Stimulated activated CD4-positive, alpha-beta T cell treated with anti-CD3 and anti-CD28 coated beads, Interleukin-12 subunit alpha, Interleukin-12 subunit beta, amount 100 ng/mL, for 48 hours (primary cell): Measurements from ENCODE around the gene SRM.
"Not testable (repeated sequence)": the region's sequence is repeated elsewhere in the genome, so short reads cannot be mapped to it uniquely, and the experiment has no call there.

Source experiments
- DNase-seq, 3 donors: peaks; one replicate each; pipeline ENCODE4 v3.0.0-alpha.2; 2020; ENCODE audit warnings: low read depth in 2 of 3, low spot score in 1 of 3

SRM gene

DNA sequence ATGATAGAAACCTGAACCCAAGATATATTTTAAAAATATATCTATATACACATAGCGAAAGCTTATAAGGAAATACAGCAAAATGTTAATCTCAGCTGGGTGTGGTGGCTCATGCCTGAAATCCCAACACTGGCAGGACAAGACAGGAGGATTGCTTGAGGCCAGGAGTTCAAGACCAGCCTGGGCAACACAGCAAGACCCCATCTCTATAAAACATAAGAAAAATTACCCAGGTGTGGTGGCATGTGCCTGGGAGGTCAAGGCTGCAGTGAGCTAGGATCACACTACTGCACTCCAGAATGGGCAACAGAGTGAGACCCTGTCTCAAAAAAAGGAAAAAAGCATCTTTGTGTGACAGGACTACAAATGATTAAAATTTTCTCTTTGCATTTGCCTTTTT, 6.0 kb upstream of the SRM start:
- DNase-seq = no peak

DNA sequence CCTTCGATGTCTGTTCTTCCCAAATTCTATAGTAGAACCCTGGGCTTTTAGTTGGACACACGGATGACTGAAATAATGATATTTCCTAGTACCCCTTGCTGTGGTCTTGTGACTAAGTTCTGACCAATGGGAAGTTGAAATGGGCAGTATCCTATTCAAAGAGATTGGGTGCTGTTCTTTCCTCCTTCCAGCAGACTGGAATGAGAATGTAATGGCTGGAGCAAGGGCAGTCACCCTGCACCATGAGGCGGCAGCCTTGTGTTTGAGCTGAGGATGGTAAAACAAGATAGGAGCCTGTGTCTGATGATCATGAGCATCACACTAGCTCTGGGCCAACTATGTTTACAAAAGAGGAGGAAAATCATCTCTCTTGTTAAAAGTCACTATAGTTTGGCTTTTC, 5.1 kb upstream of the SRM start:
- DNase-seq = no peak

DNA sequence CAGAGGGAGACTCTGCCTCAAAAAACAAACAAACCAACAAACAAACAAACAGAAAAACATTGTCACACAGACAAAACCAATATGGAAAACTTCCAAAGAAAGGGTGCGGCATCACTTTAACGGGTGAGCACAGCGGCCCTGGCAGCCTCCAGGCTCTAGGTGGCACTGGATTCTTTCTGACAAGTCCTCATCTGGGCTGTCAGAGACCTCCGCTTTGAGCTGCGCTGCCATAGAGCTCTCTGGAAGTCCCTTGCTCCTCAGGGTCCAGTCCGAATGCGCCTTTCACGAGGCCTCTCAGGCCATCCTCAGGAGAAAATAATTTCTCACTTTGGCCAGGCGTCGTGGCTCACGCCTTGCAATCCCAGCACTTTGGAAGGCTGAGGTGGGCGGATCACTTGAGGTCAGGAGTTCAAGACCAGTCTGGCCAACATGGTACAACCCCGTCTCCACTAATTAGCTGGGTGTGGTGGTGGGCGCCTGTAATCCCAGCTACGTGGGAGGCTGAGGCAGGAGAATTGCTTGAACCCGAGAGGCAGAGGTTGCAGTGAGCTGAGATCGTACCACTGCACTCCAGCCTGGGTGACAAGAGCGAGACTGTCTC, 4.2 kb upstream of the SRM start:
- not testable (repeated sequence) for DNase-seq

DNA sequence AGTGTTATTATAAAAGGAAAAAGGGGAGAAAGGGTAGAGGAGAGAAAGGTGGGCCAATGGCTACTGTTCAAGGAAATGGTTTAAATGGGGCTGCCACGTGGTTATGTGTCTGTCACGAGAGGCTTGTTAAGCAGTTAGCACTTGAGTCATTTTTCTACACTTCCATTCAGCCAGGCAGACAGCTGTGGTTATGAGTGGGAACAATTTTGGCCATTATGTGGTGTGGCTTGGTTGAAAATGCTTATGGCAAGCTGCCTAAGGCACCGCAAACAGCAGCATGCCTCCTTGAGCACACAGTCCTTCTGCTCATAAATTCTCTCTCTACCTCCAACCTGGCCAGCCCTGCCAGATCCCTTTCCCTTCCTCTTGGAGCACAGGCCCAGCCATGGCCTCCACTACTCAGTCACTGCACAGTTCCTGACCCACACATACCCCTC, 3.2 kb upstream of the SRM start:
- no peak for DNase-seq

DNA sequence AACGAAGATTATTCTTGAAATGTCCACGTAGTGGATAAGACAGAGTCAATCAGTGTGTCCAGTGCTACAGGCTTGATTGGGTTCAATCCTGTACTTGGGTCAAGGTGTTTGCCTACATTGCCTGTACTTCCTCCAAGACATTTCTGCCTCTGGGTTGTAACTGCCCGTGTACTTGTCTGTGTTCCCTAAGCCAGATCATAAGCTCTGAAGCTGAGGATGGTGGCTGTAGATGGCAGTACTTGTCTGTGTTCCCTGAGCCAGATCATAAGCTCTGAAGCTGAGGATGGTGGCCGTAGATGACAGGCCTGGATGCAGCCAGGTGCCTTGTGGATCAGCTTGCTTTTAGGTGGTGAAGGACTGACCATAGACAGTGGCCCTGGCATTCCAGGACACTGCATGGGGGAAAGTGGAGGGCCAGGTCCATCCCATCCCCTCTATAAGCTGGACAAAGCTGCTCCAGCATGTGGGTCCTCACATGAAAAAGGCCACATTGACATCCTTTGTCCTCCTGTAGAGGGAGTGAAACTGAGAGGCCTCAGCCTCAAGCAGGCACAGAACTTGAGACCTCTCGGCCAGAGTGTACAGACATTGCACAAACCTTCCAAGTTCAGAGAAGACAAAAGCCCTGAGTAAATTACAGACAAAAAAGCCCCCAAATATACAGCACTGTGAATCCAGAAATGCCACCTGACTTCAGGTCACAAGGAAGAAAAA, 2.0 kb upstream of the SRM start:
- DNase-seq = no peak

DNA sequence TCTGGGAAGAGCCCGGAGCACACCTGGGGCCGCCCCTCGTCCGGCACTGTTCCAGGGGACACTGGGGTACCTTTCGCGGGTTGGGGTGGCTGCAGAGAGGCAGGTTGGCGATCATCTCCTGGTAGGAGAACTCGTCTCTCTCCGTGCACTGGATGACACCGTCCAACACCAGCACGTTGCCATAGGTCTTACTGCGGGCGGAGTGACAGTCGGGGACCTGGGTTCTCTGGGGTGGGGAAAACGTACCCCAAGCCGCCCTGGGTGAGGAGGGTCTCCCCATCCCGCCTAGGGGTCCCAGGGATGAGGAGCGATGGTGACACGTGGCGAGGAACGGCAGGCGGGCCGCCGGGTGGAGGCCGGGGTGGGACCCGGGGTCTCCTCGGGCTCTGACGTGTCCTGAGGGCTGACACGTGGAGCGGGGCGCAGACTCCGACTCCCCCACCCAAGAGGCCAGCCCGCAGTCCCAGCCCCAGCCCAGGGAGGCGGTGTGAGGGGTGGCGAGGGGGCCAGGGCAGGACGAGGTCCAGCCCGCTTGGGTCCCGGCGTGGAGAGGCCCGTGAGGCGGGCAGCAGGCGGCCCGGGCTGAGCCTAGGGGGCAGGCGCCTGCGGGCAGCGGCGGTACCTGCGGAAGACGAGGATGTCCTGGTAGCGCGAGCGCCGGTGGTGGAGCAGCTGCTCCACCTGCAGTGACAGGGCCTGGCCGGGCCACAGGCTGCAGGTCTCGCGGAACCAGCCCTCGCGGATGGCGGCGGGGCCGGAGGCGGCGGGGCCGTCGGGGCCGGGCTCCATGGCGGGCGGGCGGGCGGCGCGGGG, 457 bp downstream of the SRM start:
- no peak for DNase-seq

DNA sequence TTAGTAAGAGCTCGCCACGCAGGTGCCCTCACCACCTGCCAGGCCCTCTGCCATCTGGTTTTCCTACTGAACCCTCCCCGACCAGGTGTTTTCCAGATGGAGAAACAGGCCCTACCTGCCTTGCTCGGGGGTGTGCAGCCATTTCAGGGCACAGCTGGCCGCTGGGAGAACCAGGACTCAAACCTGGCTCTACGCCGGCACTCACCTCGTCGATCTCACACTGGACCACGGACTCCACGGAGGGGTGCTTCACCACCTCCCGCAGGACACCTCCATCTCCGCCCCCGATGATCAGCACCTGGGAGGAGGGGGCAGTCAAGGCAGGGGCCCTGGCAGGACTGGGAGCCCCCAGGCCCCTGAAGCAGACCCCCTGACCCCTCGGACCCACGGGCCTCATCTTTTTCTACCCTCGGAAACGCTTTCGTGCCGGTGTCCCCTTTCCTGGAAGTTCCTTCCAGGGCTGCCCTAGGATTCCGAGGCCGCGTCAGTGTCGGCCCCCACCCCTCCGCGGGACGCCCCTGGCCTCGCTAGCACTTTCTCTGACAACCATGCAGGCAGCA, 1.1 kb downstream of the SRM start:
- DNase-seq = no peak

DNA sequence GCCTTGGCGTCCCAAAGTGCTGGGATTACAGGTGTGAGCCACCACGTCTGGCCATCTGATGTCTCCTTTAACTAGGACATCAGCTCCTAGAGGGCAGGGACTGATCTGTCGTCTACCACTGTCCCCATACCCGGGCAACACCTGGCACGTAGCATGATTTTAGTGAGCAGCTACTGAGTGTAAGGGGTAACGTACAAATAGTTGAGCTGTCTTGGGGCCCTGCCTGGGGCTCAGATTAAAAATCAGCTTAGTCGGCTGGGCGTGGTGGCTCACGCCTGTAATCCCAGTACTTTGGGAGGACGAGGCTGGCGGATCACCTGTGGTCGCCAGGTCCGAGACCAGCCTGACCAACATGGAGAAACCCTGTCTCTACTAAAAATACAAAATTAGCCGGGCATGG, 1.8 kb downstream of the SRM start:
- no peak for DNase-seq

DNA sequence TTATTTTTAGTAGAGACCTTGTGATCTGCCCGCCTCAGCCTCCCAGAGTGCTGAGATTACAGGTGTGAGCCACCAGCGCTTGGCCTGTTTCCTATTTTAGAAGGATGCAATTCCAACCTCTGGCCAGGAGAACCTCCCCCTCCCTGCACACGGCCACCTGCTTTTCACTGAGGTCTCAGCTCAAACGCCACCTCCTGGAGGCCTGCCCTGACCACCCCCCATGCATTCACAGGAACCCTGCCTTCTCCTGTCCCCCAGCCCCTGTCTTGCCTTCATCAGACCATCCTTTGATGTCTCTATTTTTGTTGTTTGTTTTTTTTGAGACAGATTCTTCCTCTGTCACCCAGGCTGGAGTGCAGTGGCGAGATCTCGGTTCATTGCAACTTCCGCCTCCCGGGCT, 2.3 kb downstream of the SRM start:
- no peak for DNase-seq

DNA sequence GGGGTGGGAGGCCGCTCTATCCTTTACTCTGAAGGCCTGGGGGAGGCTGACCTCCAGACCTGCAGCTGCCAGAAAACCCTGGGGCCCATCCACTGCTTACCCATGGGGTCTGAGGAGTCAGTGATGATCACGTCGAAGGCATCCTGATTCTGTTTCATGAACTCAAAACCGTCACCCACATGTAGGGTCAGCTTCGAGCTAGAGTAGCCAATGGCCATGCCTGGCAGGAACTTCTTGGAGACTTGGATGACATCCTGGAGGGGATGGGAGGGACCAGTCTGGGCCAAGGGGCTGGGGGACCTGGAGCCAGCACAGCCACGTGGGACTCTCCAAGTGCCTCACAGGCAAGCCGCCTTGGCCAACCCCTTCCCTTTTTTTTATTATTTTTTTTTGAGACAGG, 3.3 kb downstream of the SRM start:
- no peak for DNase-seq

DNA sequence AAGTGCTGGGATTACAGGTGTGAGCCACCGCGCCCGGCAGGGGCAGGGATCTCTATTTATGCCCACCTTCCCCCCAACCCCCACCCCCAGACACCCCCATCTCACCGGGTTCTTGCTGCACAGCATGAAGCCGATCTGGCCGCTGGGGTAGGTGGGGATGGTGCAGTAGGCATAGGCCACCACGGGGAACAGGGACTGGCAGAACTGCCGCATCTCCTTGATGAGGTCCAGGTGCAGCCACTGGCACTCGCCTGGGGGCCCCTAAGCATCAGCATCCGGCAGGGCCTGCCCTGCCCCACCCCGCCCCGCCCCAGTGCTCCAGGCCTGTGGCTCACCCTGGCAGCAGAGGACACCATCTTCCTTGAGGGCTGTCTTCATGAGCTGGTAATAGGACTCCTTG, 4.1 kb downstream of the SRM start:
- DNase-seq = no peak

DNA sequence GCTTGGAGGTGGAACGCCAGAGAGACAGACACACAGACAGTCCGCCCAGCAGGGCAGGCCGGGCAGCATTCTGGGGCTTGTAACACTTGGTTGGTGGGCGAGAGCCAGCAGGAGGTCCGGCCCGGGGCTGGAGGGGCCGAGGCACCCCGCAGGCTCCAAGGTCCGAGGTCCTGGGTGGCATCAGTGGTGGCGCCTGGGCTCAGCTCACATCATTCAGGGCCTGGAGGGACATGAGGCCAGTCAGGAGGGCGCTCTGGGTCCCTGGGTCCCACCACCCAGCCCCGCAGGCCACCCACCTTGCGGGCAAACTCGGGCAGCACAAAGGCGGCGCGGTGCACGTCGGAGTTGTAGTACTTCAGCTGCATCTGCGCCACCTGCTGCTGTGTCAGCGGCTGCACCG, 5.2 kb downstream of the SRM start:
- DNase-seq = no peak

DNA sequence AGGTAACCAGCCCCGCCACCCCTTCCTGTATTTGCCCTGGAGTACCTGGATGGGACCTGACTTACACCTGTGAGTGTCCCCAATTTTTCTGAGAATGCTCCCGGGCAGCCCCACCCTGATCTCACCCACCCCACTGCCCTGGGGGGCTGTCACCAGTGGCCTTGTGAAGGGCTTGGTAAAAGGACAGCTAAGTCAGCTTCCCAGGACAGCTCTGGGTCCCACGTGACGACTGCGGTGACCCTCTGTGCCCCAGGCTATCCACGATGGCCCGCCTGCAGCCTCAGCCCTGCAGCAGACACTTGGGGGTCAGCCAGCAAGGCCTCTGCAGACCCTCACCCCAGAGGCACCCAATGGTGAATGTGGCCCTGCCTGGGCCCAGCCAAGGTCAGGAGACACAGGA, 5.6 kb downstream of the SRM start:
- DNase-seq = no peak

DNA sequence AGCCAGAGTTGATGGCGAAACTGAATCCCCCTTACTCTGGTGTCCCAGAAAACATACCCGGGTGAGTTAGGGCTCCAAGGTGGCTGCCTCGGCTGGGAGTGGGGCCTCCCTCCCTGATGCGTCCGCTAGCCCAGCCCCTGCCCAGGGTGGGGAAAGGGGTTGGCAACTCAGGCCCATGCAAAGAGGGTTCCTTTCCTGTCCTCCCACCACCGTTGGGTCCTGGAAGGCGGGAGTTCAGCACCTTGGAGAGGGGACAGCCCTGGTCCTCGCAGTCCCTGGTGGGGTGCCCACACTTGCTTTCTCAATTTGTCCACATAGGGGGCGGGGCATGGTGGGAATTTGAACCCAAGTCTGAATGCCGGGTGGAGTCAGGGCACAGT, 6.1 kb downstream of the SRM start:
- DNase-seq = no peak

DNA sequence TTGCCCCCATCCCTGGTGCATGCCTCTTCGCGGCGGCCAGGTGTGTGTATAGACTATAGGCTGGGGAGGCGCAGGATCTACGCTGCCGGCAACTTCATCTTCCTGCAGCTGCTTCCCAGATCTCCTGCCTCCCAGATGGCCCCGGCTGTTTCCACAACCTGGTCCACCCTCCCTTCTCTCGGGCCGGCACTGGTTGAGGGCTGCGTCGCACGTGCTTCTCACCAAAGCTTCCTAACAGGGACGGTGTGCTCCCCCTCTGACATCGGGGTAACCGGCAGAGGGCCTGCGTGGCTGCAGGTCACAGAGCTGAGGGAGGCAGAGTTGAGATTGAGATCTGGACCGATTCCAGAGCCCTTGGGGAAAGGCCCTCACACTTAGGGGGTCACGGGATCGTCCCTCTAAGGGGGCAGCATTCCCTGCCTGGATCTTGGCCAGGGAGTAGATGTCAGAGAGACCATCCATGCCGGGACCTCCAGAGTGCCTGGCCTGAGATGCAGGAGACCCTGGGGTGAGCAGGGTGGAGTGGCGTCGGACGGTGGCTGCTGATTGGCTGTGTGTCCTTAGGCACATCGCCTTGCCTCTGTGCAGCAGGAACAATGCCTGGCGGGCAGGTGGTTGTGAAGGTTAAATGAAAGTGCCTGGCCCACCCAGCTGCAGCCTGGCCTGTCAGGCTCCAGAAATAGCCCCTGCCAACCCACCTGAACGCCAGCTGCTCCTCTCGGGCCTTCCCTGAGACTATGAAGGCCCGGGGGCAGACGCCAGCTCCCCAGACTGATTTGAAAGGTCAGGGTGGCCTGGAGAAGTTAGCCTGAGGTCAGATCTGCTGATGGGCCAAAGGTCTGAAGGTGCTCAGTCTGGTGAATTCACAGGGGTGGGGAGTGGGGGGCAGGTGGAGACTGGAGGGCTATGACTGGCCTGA, 6.7 kb downstream of the SRM start:
- no peak for DNase-seq

DNA sequence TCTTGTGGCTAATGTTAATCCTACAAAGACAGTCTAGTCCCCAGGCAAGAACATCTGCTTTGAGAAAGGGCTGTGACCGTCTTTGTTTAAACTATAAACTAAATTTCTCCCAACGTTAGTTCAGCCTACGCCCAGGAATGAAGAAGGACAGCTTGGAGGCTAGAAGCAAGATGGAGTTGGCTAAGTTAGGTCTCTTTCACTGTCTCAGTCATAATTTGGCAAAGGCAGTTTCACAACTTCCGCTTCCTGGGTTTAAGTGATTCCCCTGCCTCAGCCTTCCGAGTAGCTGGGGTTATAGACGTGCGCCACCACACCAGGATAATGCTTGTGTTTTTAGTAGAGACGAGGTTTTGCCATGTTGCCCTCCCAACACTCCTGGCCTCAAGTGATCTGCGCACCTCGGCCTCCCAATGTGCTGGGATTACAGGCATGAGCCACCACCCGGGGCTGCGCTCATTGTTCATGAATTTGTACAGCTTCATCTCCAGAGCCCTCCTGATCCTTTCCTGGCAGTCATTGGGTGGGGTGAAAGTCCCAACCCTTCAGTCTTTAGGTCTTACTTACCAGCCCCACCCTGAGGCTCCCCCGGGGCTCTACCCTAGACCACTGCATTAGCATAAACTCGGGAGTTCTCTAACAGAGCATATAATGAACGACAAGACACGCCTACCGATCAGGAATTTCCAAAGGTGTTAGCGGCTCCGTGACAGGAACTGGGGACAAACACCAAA, 7.9 kb downstream of the SRM start:
- DNase-seq = no peak

DNA sequence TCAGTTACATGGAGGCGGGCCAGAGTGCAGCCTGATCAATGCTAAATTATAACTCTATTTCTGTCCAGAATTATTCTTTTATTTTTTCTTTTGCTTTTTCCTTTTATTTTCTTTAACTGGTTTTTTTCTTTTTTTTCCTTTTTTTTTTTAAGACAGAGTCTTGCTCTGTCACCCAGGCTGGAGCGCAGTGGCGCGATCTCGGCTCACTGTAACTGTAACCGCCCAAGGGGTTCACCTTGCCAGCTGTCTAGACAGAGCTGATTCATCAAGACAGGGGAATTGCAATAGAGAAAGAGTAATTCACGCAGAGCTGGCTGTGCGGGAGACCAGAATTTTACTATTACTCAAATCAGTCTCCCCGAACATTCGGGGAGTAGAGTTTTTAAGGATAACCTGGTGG, 8.7 kb downstream of the SRM start:
- DNase-seq = not testable (repeated sequence)

DNA sequence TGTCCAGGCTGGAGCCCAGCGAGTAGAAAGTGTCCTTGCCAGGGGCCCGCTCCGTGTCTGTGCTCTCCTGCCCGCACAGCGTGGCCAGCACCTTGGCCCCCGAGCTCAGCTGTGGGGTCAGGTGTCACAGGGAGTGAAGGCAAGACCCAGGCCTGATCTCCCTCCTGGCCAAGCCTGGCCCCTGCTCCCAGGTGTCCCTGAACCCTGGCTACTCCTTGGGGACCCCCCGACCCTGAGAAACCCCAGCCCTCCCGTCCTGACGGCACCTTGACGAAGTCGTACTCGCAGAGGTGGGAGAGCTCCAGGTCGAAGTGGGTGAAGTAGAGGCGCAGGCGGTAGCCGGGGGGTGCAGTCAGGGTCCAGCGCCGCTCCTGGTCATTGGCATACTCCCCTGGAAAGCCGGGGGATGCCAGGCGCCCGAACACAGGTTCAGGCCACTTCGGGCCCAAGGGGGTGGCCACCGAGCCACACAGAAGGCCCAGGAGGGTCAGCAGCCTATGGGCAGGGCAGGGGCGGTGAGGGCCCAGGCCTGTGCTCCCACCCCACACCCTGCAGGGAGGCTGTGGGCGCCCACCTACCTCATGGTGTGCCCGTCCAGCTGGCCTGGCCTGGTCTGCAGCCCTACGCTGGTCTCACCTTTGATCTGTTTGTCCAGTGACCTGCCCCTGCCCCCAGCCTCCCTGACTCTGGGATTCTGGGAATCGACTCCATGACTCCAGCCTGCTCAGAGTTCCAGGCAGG, 13.0 kb downstream of the SRM start, which contains the start of gene MASP2:
Gene MASP2, minus strand, starts transcription at position 615 of the 741 bp plus-strand sequence. Its CDS starts 32 bp downstream, at position 583.
- DNase-seq = no peak

DNA sequence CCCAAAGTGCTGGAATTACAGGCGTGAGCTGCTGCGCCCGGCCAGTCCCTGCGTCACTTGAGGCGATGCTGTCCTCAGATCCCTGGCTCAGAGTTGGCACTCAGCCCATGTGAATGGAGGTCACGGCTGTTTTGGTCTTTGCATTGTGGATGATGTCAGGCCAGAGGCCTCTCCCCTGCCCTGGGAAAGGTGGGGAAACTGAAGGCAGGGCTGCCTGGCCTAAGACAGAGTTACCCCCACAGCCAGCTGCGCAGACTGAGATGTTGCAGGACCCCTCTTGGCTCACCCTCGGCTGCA, 13.6 kb downstream of the SRM start:
- no peak for DNase-seq
